Fibroblast of skin of right quadriceps (primary cell): ENCODE measurements around the gene CABP1.
A peak's percentile ranks its signal among the peaks of the same experiment; 100 is the strongest.
"Not testable (repeated sequence)": the region's sequence is repeated elsewhere in the genome, so short reads cannot be mapped to it uniquely, and the experiment has no call there.

Experiments used
- DNase-seq: peaks from one replicate; pipeline ENCODE4 v3.0.0-alpha.2; 2013

The CABP1 gene

DNA sequence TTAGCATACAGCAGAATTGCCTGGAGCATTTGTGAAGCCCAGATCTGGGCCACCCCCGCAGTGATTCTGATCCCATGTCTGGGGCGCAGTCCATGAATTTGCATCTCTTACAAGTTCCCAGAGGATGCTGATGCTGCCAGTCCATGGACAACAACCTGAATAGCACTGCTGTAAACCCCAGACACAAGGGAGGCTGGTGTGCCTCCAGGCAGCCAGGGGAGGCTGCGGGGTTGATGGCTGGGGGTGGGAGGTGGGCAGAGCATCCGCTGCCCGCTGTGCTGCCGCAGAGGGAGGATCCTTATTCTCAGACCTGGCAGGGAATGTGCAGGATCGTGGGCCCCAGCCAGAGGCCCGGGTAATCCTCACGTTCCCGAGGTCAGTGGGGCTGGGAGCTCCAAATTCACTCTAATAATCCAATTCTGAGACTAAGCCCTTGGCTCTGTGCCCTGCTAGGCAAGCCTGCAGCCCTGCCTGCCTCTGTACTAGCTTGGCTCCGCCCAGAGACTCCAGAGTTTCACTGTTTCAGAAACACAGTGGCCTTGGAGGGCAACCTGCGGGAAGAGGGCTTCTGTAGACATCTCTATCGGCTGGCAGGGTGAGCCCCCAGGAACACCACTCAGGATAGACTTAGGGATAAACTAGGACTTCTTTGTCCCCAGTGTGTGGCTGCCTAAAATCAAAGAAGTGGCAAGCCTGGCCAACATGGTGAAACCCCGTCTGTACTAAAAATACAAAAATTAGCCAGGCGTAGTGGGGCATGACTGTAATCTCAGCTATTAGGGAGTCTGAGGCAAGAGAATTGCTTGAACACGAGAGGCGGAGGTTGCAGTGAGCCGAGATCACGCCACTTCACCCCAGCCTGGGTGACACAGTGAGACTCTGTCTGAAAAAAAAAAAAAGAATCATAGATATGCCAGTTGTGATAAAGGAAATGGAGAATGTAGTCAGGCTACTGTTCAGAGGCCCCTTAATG is 28.7 kb downstream of the CABP1 start:
- DNase-seq: no peak

DNA sequence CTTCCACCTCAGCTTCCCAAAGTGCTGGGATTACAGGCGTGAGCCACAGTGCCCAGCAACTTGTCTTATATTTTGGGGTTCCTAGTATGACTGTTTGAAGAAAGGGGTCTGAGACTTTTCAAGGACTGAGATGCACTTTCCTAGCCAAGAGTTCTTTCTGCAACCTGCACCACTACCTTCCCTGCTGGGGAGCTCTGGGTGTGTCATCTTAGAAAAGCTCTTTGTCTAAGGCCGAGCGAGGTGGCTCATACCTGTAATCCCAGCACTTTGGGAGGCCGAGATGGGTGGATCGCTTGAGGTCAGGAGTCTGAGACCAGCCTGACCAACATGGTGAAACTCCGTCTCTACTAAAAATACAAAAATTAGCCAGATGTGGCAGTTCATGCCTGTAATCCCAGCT is 29.8 kb downstream of the CABP1 start:
- not testable (repeated sequence) for DNase-seq

DNA sequence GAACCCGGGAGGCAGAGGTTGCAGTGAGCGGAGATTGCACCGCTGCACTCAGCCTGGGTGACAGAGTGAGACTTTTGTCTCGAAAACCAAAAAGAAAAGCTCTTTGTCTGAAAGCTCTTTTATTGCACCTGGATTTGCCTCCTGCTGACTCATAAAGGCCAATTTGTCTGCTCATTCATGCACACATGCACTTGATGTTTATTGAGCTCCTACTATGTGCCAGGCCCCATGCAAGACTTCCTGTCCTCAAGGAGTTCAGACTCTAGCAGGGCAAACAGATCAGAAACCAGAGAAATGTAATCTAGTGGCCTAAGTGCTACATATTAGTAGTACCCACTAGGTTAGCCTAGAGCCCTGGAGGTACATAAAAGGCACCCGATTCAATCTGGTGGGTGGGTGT is 30.2 kb downstream of the CABP1 start:
- DNase-seq: no peak

DNA sequence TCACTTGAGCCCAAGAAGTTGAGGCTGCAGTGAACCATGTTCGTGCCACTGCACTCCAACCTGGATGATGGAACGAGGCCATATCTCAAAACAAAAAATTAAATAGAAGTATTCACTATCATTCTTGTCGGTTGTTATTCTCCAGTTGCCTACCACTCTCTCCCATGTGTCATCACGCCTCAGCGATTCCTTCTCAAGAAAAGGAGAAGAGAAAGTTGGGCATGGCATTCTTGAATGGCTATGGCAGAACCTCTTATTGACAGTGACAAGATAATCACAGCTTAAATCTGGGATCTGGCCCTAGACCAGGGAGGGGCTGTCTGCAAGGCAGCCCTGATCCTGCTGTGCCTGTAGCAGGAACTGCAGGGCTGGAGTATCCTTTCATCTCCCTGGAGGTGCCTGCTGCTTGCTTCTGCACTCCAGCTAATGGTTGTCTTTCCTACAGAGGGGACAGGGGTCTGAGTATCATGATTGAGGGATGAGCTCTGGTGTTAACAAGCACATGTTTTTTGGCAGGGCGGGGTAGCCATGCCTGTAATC is 33.7 kb downstream of the CABP1 start:
- DNase-seq: no peak

GRCh38 chr12:120677765-120678473 is 37.5 kb downstream of the CABP1 start:
- peak; percentile 32 for DNase-seq

GRCh38 chr12:120678572-120678971 is 38.1 kb downstream of the CABP1 start:
- peak; percentile 10 for DNase-seq

DNA sequence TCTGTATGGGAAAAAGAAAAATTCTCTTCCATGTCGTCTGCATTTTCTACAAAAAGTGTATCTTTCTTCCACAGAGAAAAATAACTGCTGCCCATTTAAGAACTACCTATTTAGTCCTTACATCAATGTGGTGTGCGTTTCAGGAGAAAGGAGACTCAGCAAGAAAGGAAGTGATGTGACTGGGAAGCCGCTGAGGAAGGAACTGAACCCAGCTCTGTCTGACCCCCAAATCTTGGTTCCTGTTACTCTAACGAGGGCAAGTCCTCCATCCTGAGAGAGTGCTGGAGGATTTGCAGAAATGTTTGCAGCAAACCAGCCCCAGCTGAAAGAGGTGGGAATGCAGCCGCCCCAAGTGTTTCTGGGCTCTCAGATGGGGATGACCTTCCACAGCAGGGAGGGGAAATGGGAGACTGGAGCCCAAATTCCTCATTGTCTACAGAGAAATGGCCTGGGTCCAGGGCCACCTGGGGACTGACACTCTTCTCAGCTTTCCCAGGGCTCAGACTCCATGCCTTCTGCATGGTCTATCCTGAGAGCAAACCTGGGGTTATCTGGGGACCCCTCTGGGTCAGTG is 39.8 kb downstream of the CABP1 start:
- no peak for DNase-seq

DNA sequence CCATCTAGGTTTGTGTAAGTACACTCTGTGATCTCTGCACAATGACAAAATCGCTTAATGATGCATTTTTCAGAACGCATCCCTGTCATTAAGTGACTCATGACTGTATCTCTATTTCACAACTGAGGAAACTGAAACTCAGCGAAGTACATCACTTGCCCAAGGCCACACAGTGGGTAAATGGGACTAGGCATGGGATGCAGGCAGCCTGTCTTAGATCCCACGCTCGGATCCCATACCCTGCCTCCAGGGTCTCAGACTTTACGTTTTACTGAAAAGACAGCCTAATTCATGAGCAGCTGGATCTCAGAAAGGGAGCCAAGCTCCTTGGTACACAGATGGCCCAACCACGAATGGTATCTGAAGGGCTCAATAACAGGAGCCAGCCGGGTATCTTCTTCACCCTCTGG is 44.1 kb downstream of the CABP1 start:
- peak; percentile 19 for DNase-seq

DNA sequence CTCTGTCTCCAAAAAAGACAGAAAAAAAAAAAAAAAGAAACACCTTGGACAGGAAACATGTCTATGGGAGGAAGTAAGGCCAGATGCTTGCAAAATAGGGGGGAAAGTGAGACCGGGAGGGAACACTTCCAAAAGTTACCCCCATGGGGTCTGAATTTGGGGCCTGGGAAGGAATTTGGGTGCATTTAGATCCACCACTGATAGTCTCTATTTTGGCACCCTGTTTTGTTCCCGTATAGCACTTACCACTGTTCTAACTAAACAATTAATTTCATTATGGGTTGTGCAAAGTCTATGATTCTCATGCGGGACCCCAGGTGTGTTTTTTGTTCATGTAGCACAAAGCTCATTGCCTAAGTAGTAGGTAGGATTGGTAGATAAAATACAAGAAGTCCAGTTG is 45.1 kb downstream of the CABP1 start:
- no peak for DNase-seq

DNA sequence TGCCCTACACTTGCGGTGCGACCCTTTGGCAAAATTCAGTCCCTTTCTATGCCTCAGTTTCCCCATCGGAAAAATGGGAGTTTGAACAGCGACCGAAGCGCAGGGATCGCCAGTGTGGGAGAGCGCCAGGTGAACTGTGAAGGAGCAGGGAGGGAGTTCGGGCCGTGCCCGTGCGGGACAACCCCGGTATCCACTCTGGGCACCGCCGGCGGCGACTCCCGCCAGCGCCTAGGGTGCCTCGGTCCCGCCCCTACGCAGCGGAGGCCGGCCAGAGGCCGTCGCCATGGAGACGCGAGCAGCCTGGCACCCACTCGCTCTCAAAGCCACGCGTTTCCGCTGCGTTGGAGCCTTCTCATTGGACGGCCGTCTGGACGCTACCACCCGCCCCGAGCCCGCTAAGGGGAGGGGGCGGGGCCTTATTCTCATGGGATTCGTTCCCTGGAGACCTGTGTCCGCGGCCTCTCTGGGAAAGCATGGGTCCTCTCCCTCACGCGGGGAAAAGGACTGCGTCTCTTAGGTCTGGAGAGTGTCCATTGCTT is 45.8 kb downstream of the CABP1 start:
- DNase-seq: peak; percentile 97

DNA sequence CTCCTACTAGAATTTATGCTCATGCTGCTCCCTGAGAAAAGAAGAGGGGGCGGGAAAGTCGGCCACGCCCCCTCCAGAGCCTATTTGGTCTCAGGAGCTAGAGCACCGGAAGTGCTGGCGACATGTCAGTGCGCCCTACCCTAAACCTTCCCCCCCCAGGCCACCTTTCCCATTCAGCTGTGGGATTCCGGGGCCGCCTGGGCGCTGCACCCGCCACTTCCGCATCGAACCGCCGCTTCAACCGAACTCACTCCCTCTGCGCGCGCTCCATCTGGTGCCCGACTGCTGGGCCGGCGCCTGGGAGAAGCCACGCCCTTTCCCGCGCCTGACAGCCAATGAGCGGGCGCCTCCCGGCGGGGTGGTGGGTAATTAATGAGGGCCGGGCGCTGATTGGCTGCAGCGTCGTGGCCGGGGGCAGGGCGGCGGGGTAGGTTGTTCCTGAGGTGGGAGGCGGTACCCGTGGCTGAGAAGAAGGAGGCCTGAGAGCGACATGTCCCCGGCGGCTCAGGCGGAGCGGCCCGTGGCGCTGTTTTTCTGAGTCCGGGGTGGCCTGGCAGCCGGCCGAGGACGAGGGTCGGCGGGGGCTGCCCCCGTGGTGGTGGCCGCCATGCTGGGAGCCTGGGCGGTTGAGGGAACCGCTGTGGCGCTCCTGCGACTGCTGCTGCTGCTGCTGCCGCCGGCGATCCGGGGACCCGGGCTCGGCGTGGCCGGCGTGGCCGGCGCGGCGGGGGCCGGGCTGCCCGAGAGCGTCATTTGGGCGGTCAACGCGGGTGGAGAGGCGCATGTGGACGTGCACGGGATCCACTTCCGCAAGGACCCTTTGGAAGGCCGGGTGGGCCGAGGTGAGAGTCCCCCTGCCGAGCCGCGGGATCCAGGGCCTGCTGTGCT is 46.5 kb downstream of the CABP1 start, which contains the start of gene MLEC:
Gene MLEC (plus strand): TSS at position 460 of the 888 bp plus-strand sequence. CDS start 148 bp downstream, at position 608.
- DNase-seq: peak; percentile 99

- DNase-seq: peak; percentile 11
Observed at GRCh38 chr12:120687578-120688289, 47.3 kb downstream of the CABP1 start.

DNA sequence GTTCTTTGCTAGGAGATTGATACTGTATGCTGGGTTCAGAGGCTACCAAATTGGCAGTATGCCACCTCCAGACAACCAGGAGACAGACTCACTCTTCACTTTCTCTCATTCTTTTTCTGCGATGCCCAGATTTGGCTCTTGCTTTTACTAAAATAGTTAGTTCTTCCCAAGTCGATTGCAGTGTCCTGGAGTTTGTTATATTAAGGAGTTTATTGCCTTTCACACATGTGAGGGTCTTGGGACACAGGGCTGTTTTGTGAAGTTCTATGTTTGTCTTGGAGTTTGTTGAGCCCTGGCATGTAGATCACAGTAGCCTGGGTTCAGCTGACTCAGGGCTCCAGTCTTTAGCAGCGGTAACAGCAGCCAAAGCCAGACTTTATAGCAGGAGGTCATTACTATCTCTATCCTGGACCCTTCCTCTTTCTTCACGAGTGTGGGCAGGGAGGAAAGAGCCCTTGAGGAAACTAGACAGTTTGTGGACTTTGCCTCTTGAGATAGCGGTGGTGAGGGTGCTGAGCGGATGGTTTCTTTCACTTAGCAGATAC is 48.2 kb downstream of the CABP1 start:
- peak; percentile 17 for DNase-seq

DNA sequence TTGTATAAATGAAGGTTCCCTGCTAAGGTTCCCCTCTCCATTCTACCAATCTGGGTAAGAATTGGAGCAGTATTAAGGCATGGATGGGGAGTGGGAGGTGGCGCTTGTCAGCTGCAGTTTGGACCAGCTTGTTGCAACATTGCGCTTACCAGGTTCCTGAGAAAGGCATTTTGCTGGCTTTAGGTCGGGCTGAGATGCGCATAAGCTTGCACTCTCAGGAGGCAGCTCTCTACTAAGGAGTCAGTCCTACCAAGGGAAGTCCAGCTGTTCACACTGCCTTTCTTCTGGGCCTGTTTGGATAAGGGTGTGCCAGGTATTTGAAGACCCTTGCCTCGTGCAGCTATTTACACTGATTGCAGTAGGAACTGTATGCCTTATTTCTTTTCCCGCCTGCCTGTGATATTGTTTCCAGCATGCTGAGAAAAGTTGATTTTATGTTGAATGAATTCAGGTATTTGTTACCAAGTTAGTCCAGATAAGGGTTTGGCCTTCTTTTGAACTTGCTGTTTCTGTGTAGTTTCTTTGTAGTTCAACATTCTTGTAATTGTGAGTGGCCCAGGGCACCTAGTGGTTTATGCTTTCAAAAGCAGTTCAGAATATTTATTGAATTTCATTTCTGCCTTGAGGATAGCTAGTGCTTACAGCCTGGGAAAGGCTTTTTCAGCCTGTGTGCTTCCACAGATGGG is 49.1 kb downstream of the CABP1 start:
- DNase-seq: no peak

DNA sequence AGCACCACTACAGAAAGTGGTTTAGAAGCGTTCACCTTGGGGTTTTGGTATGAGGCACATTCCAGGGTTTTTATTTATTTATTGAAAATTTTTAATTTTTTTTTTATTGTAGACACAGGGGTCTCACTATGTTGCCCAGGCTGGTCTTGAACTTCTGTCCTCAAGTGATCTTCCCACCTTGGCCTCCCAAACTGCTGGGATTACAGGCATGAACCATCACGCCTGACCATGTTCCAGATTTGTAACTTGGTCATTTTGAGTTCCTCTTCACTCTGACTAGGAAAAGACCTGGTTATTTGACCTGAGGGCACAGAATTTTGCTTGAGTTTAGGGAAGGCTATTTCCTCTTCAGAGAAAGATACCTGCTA is 49.6 kb downstream of the CABP1 start:
- no peak for DNase-seq

DNA sequence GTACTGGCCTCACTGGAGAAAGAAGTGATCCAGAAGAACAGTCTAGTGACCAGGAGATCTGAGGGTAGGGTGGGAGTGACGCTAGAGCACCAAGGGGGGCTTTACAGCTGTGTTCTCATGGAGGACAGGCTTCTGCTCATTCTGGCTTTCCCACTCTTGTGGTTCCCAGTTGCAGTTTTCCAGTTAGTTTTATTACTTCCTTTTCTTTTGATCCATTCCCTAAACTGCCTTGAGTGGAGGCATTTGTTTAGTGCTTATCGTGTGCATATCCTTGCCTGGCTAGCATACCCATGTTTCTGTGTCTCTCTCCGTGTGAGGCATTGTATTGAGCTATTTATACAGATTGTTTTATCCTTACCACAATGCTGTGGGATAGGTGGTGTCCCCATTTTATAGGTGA is 50.6 kb downstream of the CABP1 start:
- no peak for DNase-seq

DNA sequence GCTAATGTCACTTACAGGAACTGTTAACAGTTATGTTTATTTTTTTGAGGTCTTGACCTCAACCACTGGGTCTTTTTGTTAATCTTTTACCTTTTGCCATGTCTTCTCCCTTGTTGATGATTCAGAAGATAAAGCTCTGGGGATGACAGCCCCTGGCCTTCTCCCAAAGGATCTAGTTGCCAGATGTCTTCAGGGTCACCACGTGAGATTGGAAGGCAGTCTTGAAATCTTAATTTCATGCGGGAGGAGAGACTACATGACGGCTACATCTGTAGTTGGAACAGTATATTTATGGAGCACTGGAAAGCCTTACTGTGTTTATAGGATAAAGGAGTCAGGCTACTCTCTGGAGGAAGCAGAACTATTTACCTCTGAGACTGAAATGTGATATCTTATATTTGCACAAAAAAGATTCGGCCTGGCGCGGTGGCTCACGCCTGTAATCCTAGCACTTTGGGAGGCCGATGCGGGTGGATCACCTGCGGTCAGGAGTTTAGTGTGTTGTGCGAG is 52.2 kb downstream of the CABP1 start:
- DNase-seq: peak; percentile 22

DNA sequence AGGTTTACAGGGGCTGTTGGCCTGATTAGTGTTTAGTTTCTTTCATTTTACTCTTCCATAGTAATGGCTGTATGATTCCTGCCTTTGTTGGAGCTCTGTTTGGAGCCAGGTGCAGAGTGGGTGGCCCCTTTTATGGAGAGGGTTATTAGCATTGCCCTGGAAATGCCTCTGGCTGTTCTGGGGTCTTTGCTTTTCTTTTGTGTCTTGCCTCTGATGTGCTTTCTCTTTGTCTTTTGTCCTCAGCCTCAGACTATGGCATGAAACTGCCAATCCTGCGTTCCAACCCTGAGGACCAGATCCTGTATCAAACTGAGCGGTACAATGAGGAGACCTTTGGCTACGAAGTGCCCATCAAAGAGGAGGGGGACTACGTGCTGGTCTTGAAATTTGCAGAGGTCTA is 53.4 kb downstream of the CABP1 start:
- no peak for DNase-seq

DNA sequence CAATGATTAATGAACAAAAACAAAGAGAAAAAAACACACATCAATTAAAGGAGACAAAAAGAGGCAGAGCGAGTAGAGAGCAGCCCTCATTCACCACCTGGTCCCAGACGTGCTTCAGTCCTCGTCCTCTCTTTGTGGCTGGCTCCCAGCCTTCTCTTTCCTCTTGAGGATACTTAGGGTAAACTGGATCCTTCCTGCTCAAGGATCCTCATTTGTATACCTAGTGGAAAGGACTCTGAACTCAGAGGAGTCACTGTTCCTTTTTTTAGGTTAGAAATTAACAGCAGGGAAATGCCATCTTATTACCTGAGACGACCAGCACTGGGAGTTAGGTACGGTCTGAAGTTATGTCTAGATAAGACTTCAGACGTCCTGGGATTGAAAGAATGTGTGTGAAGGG is 56.2 kb downstream of the CABP1 start:
- DNase-seq: no peak

- DNase-seq: no peak
Observed at GRCh38 chr12:120697344-120697743, 56.9 kb downstream of the CABP1 start.
